GM18858 (cell line): Measurements from ENCODE around the gene DIP2C.
A peak's percentile ranks its signal among the peaks of the same experiment; 100 is the strongest.
"Not testable (repeated sequence)": the region's sequence is repeated elsewhere in the genome, so short reads cannot be mapped to it uniquely, and the experiment has no call there.

Source experiments
- ATAC-seq: cut with Tn5 transposase; IDR thresholded peaks from one replicate; pipeline ENCODE4 v1.9.1; 2021; ENCODE audit not compliant: unreplicated experiment

Gene DIP2C

GRCh38 chr10:521261-522250, 167.9 kb downstream of the DIP2C start:
- no peak for ATAC-seq

DNA sequence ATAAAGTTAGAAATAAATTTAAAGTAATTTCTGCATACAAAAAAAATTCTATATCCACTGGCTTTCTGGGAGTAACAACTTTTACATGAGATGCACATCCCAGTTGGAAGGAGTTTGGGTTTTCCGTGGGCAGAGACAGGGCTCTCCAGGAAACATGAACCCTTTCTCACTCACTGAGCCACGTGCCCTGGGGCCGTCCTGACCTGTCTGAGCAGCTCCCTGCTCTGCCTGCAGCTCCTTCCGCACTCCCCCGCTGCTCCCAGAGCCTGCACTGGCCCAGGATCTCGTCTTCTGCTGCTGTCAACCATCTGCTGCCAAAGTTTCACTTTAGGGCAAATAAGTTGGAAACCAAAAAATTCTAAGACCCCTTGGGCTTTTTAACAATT, 169.1 kb downstream of the DIP2C start:
- no peak for ATAC-seq

- no peak for ATAC-seq
Observed at GRCh38 chr10:519716-520401, 169.6 kb downstream of the DIP2C start.

- no peak for ATAC-seq
Observed at GRCh38 chr10:519055-519715, 170.3 kb downstream of the DIP2C start.

DNA sequence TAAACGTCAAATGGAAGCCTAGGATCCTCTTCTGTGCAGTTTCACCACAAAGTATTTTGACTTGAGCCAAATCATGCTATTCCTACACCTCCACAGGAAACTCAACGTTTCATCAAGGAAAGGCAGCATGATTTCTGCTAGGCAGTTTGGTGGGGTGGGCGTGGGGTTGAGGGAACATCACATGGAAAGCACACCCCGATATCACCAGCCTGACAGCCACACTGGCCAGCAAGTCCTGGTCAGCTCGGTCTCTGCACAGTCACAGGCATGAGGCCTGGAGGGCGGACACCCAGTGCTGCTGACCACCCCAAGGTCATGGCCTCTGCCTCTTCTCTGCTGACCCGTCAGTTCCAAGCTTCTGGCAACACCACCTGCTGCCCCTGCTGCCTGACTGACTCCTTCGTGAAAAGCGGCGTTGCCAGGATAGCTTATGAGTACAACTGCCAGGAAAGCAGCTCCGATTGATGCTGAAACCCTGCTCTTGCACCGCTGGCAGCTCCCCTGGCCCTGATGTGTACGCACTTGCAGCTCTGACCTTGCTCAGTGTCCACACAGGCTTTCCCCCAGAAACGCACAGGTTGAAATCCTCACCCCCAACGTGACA, 171.5 kb downstream of the DIP2C start:
- ATAC-seq, result no peak

DNA sequence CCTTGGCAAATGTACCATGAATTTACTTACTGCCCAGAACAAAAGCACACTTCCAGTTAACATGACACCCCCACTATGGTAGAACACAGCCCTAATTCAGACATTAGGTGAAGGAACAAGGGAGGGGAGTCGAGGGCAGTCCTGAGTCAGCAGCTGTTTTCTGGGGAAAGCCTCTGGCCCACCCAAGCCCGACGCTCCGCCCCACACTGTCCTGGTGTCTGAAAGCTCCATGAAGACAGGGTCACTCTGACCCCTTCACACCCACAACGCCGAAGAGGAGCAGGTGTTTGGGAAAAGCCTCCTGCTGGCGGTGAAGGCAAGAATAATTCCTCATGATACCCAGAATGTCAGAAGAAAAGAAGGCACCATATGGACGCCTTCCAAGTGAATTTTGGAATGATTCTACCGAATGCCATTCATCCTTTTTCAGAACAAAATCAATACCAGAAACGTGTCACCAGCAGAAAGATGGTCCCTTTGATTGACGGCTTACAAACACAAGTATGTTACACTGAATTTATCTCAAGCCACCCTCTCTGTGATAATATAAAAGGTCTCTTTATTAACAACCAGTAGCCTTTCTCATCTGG, 172.1 kb downstream of the DIP2C start:
- ATAC-seq, result no peak

GRCh38 chr10:516764-517163, 172.7 kb downstream of the DIP2C start:
- no peak for ATAC-seq

- peak; percentile 60 for ATAC-seq
Observed at GRCh38 chr10:515674-516073, 173.8 kb downstream of the DIP2C start.

- no peak for ATAC-seq
Observed at GRCh38 chr10:514137-514671, 175.3 kb downstream of the DIP2C start.

GRCh38 chr10:513393-513792, 176.1 kb downstream of the DIP2C start:
- no peak for ATAC-seq

DNA sequence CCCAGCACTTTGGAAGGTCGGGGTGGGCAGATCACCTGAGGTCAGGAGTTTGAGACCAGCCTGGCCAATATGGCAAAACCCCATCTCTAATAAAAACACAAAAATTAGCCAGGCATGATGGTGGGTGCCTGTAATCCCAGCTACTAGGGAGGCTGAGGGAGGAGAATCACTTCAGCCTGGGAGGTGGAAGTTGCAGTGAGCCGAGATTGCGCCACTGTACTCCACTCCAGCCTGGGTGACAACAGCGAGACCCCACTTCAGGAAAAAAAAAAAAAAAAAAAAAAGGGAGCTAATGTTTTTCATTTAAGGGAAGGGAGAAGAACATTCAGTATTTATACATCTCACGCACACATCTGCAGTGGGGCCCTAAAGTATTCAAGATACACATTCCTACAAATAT, 176.8 kb downstream of the DIP2C start:
- ATAC-seq, result not testable (repeated sequence)

- no peak for ATAC-seq
Observed at GRCh38 chr10:511849-512191, 177.6 kb downstream of the DIP2C start.

DNA sequence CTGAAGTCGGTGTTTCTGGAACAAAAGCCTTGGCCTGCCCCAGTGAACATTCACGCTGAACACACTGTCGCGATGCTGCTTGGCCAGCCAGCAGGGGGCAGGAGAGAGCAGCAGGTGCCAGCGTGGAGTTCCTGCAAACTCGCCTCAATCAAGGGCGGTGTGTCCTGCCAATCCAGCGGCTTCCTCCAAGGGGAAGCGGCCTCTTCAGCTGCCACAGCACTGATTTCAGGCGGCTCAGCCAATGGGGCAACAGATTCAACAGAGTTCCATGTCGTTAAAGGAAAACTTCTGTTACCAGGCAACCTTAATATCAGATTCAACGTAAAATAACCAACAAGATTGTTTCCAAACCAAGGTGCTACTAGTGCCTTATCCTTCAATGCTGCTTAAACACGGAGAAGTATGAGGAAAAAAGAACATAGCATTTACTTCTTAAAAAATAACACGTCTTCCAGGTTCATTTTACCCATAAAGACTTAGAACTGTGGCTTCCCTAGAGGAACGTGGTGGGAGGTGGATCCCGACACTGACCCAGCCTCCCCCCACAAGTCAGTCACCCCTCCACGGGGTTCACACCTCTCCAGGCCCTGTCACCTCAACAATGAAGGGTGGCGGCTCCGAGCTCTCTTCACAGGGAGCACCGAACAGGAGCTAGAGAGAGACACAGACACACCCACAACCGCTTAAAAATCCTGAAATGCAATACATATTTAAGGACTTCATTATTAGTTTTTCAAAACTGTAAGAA, 178.2 kb downstream of the DIP2C start:
- no peak for ATAC-seq

DNA sequence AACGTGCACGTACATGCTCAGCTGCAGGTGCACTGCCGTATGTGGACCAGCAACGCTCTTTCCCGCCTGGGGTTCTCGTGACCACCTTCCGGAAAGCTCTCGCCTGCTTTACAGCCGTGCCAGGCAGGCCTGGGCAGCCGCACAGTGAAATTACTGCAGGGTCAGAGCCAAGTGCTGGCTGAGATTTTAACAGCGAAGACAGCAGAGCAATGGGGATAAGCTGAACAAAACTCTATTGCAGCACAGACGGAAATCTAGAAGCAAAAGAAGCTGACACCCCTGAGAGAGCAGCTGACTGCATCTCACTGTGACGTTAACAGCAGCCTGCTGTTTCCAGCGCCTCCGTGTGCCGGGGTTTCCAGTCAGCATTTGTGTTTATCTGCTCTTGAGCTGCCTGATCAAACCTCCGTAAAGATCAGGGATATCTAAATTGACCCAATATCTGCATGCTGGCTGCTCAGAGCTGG, 179.0 kb downstream of the DIP2C start:
- ATAC-seq, result no peak

- no peak for ATAC-seq
Observed at GRCh38 chr10:509361-510102, 179.9 kb downstream of the DIP2C start.

DNA sequence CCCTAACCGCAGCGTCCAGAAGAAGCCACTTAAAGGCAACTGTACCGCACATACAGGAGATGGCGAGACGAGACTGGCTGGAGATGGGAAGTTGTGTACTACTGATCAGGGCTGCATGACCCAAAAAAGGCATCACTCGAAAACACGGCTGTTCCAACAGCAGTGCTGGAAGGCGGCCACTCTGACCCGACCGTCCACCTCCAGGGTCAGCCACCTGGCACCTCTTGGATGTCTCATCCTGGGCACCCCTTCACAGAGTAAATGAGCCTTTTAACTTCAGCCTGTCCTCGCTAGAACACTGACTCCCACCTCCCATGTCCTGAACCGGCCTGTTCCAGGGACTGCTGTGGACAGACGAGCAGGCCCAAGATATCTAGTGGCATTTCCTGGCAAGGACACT, 180.7 kb downstream of the DIP2C start:
- ATAC-seq, result no peak

DNA sequence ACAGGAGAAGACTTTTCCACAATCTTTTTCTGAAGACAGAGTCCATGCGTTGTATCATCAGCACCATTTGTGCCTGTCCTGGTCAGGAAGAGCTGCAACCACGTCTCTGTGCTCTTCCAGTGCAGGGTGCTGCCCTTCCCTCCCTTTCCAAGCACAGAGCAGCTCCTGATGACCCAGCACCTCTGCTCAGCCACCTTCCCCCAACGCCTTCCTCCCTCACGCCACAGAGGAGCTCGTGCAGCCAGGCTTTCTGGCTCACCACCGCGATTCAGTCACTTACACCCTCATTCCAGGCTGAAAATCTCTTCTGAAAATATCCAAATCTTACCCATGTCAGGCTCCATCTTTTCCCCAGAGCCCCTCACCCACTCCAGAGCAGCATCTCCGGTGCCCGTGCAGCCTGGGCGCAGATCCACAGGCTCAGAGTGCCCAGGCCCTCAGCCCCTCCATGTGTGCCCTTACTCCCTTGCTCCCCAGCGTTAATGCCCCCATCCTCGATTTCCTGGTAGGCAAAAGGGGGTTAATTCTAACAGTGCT, 181.5 kb downstream of the DIP2C start:
- ATAC-seq, result no peak

GRCh38 chr10:507355-507699, 182.1 kb downstream of the DIP2C start:
- no peak for ATAC-seq
